ENCODE data around the gene NSD1.
"Not testable (repeated sequence)": the region's sequence is repeated elsewhere in the genome, so short reads cannot be mapped to it uniquely, and the experiment has no call there.

Gene NSD1

DNA sequence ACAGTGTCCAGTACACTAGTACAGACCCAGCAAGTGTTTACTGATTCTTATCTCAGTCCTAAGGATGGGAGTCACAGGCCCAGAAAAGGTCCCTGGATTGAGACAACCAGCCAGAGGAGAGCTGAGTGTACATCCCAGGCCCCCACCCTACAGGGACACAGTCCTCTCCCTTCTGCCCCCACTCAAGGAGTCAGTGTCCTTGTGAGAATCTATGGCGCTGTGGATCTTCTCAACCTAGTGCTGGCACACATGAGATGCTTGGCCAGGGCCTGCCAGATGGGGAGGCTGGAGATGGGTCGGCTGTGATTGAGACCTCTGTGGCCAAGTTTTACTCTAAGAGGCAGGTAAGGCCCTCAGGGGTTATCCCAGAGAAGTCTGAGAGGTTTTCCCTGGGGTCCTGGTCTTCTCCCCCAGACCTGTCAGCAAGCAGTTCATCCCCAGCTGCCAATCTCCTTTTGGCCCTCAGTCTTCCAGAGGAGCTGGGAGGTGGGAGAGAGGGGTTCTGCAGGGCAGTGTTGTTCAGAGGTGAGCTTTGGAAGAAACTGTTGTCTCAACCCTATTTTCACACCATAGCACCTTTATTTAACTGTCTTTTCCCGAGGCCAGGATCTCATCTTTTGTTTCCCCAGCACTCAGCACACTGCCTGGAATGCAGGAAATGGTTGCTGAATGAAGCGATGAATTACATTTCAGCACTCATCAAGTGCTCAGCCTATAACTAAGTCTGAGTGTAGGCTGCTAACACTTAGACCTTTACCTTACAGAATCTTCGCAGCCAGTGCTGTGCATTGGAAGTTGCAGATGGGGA is 3.2 kb upstream of the NSD1 start:
- DNase-seq (ENCODE audit: low spot score) = no peak

DNA sequence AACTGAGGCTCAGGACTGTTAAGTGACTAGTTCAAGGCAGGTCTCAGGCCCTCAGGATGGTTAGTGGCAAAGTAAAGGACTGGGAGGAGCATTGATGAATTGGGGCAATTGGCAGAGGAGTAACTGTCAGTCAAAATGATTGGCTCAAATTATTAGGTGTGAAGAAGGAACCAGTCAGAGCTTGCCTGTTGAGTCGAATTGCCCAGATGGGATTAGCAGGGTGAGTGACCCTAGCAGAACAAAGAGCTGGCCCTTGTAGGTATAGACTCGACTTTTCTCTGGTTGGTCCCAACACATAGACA is 2.6 kb upstream of the NSD1 start:
- no peak for DNase-seq (ENCODE audit: low spot score)

DNA sequence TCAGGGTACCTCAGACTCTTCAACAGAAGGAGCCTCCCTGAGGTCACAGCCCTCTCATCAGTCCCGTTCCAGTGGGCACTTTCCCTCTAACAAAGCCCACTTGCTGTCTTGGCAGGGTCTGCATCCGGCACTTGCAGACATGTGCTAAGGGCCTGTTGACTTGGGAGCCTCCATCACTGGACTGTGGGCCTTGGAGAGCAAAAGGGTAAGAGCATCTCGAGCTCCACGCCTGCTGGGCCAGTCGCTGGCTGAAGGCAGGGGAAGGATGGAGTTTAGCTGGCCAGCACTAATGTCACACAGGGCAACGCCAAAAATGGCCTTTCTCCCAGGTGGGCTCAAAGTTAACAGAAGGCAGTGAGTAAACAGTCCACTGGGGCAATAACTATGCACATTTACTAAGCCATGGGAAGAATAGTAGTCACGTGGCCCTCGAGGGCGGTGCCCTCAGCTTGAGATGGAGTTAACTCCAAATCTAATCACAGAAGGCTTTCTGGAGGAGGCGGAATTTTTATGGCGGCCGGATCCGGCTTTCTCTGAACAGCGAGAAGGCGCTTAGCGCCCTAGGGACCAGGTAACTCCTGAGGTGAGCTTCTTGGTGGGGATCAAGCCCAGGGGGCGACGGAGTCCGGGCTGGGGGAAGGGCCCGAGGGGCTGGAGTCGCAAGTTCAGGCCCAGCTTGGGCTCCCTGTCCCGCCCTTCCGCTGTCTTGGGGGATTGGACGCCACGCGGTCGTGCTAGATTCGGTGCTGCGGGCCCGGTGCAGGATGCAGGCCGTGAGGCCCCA is 2.0 kb upstream of the NSD1 start:
- DNase-seq (ENCODE audit: low spot score) = no peak

DNA sequence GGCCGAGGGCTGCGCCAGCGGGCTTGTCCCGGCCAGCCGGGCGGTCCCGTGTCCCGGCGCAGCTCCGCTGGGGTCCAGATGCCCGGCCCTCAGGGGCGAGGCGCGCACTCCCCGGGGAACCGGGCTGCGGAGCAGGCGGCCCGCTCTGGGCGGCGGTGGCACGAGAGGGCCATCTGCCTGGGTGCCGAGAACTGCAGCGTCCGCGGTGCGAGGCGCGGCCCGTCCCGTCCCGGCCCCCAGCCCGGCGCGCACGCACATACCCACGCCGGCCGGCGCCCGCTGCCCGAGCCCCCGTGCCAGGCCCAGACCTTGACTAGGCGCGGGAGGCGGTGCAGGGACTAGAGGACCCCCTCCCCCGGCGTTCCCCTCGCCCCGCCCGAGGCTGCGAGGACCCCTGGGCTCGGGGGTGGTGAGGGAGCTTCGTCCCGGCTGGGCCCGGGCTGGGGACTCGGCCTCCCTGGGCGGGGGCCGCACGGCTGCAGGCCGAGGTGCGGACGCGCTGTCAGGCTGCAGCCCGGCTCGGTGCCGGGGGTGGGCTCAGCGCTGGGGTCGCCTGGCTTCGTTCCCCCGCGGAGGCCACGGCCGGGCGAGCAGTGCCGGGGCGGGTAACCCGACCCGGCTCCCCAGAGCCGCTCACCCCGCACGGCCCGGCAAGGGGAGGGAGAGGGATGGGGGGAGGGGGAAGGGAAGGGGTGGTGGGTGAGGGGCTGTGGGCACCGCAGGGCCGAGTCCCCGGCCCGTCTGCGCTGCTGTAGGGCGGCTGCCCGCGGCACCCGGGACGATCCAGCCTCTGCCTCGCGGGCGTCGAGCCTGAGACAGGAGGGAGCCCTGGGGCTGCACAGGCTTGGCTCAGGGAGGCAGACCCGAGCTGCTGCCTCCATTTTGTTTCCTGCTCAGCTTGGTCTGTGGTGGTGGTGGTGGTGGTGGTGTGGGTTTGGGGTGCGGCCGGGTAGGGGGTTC is 1.2 kb upstream of the NSD1 start:
- DNase-seq (ENCODE audit: low spot score) = no peak

DNA sequence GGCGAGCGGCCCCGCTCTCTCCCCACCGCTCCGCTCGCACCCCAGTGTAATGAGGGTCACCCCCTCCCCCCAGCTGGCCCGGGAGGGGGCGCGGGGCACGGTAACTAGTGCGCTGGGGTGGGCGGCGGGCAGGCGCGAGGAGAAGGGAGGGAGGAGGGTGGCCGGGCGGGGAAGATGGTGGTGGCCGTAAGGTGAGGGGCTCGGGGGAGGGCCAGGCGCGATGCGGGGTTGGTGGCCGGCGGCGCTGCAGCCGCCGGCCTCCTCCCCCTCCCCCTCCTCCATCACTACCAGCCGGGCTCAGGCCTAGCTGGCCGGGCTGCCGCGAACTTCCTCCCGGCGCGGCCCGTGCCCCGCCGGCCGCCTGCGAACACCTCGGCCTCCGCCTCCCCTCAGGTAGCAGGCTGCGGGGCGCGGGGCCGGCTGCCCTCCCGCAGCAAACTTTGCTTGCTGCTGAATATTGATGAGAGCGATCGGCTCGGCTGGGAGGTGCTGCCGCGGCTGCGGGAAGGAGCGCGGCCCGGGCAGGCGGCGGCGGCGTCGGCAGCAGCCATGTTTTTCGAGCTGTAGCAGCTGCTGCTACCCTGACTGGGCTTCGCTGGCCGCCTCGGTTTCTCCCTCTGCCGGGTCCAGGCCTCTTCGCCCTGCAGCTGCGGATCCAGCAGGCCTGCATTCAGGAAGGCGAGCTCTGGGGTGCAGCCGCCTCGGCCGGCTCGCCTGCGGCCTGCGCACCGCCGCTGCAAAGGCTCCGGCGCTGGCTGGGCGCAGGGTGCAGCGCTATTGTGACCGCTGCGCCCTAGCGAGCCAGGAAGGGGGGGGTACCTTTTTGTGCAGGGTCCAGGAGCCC is 502 bp downstream of the NSD1 start:
- peak; percentile 42 for DNase-seq (ENCODE audit: low spot score)

DNA sequence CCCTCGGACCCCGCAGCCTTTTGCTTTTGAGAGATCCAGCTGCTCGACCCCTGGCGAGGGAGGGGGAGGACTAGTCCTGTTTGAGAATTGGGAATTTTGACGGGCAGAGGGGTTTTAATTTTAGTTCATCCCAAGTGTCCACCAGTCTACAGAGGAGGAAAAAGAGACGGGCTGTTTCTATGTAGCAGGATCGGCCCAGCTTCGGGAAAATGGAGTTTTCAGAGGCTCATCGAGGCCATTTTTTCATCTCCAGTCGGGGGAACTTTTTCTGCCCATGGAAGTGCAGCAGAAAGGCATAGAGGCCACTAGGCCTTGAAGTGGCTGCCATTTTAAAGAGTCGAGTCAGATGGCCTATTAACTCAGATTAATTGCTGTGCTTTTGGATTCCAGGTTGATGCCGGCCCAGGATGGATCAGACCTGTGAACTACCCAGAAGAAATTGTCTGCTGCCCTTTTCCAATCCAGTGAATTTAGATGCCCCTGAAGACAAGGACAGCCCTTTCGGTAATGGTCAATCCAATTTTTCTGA is 1.2 kb downstream of the NSD1 start:
- DNase-seq (ENCODE audit: low spot score) = no peak

DNA sequence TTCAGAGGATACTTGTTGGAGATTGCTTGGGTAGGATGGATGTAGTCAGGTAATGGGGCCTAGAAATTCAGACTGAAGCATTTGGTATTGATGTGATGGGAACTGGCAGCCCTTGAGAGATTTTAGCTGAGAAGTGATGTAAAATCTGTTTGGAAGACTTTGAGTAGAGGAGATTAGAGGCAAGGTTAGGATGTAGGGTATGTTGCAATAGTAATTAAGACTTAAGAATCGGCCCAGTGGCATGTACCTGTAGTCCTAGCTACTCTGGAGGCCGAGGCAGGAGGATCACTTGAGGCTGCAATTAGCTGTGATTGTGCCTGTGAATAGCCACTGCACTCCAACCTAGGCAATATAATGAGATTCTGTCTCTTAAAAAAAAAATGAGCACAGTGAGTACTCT is 6.7 kb downstream of the NSD1 start:
- DNase-seq (ENCODE audit: low spot score) = no peak

DNA sequence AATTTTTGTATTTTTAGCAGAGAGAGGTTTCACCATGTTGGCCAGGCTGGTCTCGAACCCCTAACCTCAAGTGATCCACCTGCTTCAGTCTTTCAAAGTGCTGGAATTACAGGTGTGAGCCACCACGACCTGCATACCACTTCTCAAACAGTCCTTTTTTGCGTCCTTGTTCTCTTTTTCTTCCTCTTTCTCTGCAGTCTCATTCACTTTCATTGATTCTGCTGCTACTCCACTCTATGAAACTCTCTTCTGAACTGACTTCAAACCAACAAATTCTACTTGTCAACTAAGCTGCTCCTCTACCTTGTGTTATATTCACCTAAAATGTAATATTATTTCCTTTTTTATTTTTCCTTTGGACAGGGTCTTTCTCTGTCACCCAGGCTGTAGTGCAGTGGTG is 7.9 kb downstream of the NSD1 start:
- DNase-seq (ENCODE audit: low spot score) = no peak

DNA sequence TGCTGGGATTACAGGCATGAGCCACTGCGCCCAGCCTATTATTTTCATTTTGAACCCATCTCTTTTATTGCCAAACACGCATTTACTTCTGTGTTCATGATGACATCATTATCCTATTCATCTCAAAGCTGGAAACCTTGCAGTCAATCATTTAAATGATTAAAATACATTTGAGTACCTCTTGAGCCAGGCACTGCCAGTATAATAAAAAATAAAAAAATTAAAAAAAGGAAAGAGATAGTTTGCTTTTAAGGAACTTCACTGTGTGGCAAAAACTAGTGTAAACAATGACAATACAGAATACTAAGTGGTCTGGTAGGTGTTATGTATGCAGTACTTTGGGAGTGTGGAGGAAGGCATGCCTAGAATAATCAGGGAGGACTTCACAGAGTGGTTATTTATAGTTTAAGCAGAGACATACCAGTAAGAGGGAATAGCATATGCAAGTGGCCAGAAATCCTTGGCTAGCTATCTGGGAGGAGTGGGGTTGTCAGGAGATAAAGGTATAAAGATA is 8.6 kb downstream of the NSD1 start:
- DNase-seq (ENCODE audit: low spot score) = no peak

DNA sequence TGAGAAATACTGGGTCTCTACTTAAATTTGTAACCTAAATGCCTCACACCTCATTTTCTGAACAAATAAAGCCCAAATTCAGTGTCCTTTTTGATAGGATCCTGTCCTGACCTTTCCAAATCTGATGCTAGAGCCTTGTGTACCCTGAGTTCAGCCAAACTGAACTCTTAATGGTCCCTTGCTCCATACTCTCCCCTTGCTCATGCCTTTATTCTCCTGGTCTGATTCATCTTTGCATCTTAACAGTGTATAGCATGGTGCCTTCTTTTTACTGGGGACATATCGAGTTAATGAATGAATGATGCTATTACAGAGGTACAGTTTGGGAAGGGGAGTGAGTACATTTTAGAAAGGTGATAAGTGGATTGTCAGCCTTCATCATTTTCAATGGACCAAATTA is 9.2 kb downstream of the NSD1 start:
- DNase-seq (ENCODE audit: low spot score) = no peak

DNA sequence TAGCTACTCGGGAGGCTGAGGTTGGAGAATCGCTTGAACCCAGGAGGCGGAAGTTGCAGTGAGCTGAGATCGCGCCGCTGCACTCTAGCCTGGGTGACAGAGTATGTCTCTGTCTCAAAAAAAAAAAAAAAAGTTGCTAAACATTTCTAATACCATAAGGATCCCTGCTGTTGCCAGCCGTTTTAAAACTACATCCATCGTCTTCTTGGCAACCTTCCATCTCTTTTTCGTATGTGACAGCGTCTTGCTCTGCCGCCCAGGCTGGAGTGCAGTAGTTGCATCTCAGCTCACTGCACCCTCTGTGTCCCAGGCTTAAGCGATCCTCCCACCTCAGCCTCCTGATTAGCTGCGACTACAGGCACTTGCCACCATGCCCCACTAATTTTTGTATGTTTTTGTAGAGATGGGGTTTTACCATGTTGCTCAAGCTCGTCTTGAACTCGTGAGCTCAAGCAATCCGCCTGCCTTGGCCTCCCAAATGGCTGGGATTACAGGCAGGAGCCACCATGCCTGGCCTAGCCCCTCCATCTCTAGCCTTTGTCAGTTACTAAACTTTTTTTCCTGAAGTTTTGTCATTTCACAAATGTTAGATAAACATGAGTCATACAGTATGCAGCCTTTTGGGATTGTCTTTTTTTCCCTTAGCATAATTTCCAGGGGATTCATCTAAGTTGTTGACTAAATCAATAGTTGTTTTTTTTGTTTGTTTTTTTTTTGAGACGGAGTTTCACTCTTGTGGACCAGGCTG is 13.5 kb downstream of the NSD1 start:
- DNase-seq (ENCODE audit: low spot score) = no peak

DNA sequence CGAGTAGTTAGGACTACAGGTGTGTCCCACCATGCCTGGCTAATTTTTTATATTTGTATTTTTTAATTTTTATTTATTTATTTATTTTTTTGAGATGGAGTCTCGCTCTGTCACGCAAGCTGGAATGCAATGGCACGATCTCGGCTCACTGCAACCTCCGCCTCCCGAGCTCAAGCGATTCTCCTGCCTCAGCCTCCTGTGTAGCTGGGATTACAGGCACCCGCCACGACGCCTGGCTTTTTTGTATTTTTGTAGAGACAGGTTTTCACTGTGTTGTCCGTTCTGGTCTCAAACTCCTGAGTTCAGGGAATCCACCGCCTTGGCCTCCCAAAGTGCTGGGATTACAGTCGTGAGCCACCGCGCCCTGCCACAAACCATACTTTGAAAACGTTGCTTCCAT is 16.5 kb downstream of the NSD1 start:
- not testable (repeated sequence) for DNase-seq (ENCODE audit: low spot score)

DNA sequence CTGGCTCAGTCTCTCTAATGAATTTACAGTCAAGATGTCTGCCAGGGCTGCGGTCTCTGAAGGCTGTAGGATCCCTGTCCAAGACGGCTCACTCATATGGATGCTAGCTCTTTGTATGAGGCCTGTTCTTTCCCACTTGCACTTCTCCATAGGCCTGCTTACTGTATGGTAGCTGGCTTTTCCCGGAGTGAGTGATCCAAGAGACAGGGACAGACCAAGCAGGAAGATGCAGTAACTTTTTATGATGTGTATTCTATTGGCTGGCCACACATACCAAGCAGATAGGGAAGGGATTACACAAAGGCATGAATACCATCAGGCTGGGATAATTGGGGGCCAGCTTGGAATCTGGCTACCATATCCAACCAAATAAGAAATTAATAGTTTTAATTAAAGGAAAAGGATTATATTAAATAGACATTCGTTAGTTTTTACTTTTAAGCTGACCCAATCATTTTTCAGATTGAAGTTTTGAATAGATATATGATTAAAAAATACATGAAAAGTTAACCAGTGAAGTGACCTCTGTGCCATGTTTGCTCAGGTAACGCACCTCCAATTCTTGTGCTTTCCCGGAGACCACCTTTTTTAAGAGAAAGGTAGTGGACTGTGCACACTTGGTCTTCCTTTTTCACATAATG is 20.6 kb downstream of the NSD1 start:
- DNase-seq (ENCODE audit: low spot score) = no peak

DNA sequence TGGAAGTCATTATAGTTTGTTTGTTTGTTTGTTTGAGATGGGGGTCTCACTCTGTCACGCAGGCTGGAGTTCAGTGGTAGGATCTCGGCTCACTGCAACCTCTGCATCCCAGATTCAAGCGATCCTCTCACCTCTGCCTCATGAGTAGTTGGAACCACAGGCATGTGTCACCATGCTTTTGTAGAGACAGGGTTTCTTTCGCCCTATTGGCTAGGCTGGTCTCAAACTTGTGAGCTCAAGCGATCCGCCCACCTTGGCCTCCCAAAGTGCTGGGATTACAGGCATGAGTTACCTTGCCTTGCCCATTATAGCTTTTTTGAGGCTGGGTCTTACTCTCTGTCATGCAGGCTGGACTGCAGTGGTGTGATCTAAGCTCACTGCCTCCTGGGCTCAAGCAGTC is 28.8 kb downstream of the NSD1 start:
- DNase-seq (ENCODE audit: low spot score) = no peak

DNA sequence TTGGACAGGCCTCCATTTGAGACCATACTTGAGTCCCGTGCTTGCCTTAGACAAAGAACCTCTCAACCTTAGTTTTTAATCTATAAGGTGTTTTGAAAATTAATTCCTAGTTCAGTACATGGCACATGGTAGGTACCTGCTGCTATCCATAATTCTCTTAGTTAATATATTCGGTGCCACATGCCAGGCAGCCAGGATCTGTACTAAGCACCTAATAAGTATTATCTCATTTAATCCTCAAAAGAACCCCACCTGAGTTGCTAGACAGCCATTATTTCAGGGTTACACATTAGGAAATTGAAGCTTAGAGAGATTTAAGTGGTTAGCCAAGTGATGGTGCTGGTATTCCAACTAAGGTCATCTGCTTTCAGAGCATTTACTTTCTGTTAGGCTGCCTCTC is 29.9 kb downstream of the NSD1 start:
- no peak for DNase-seq (ENCODE audit: low spot score)

DNA sequence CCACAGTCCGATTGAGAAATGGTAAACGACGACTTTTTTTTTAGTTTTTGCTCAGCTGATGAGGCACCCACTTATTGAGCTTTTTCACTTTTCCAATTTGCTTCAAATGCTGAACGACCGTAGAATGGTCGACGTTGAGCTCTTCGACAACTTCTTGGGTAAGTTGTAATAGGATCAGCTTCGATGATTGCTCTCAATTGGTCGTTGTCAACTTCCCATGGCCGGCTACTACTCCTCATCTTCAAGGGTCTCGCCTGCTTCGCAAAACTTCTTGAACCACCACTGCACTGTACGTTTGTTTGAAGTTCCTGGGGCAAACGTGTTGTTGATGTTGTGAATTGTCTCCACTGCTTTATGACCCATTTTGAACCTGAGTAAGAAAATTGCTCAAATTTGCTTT is 35.7 kb downstream of the NSD1 start:
- no peak for DNase-seq (ENCODE audit: low spot score)

DNA sequence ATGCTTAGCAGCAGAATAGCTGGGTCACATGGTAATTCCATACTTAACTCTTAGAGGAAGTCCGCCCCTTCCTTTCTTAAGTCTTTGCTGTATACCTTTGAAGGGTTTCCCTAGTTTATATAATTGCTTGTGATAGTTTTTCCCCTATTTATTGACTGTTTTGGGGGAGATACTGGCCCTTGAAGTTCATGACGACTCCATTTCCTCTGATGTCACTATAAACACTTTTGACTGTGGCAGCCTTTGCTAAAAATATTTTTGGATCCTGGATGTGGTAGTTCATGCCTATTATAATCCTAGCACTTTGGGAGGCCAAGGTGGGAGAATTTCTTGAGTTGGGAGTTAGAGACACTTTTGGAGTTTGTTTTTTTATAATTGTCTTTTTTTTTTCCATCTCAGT is 38.4 kb downstream of the NSD1 start:
- no peak for DNase-seq (ENCODE audit: low spot score)

DNA sequence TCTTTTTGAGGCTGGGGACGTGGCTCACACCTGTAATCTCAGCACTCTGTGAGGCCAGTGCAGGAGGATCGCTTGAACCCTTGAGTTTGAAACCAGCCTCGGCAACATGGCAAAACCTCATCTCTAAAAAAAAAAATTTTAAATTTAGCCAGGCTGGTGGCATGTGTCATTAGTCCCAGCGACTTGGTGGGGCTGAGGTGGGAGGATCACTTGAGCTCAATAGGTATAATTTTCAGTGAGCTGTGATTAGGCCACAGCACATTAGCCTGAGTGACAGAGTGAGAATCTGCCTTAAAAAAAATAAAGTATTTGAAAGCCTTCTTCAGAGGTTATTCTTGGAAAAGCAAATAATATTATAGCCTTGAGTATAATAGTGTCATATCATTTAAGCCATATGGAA is 41.8 kb downstream of the NSD1 start:
- no peak for DNase-seq (ENCODE audit: low spot score)

DNA sequence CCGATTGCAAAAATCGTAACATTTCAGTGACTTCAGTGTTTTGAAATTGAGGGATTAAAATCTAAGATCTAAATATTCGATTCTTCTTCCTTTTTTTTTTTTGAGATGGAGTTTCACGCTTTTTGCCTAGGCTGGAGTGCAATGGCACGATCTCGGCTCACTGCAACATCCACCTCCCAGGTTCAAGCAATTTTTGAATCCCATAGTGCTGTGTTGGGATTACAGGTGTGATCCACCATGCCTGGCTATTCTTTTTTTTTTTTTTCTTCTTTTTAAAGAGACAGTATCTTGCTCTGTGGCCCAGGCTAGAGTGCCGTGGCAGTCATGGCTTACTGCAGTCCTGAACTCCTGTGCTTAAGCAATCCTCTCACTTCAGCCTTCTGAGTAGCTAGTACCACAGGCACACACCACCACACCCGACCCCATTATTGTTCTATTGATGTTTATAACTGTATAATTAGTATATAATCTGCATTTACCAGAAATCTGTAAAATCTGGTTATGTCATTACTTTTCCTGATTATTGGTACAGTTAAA is 42.7 kb downstream of the NSD1 start:
- DNase-seq (ENCODE audit: low spot score) = no peak
